NCI-H2029 (cell line): Measurements from ENCODE around the gene ZNRF1.
"Not testable (repeated sequence)": the region's sequence is repeated elsewhere in the genome, so short reads cannot be mapped to it uniquely, and the experiment has no call there.

ENCODE experiments used
- DNase-seq: peaks from one replicate; lab custom pipeline; 2025; lab: John Stamatoyannopoulos, UW

The ZNRF1 gene

DNA sequence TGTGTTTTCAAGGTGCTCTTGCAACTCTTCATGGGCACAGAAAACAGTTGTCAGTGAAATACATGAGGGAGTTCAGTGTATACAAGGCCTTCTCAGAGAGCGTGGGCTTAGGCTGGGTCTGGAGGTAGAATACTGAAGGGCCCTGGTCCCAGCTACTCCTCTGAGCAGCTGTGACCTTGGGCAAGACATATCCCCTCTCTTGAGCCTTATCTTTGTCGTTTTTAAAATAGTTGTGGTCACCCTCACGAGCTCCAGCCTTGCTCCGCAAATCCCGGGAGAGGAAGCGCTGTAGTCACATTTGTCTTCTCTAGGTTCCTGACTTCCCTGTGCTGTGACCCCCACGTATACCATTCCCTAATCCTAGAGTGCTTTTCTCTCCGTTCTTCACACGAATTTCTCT is 3.6 kb downstream of the ZNRF1 start:
- no peak for DNase-seq

DNA sequence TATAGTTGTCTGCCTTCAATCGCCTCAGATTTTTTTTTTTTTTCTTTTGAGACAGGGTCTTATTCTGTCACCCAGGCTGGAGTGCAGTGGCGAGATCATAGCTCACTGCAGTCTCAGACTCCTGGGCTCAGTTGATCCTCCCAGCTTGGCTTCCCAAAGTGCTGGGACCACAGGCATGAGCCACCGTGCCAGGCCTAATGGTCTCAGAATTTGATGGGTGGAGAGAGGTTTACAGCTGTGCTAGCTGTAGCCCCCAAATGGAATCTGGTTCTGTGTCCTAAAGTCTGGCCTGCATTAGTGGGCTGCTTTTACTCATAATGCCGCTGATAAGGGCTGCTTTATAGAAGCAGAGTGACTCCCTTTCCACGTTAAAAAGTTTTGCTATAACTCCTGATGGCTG is 5.1 kb downstream of the ZNRF1 start:
- no peak for DNase-seq

DNA sequence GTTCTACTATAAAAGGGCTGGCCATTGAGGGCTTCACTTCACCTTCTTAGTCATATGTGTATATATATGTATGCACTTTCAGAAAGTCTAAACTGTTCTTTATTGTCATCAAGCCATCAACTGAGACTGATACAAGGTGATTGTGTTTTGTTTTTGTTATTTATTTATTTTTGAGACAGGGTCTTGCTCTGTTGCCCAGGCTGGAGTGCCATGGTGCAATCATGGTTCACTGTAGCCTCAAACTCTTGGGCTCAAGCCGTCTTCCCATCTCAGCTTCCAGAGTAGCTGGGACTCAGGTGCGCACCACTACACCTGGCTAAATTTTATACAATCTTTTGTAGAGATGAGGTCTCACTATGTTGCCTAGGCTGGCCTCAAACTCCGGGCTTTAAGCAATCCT is 5.6 kb downstream of the ZNRF1 start:
- no peak for DNase-seq

DNA sequence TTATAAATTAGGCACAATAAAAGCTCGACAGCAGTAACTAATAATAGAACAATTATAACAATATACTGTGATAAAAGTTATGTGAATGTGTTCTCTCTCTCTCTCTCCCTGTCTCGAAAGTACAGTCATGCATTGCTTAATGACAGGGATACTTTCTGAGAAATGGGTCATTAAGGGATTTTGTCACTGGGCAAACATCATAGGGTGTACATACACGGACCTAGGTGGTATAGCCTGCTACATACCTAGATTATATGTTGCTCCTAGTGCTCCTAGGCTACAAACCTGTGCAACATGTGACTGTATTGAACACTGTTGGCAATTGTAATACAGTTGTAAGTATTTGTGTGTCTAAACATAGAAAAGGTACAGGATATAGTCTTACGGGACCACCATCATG is 6.9 kb downstream of the ZNRF1 start:
- DNase-seq, result no peak

DNA sequence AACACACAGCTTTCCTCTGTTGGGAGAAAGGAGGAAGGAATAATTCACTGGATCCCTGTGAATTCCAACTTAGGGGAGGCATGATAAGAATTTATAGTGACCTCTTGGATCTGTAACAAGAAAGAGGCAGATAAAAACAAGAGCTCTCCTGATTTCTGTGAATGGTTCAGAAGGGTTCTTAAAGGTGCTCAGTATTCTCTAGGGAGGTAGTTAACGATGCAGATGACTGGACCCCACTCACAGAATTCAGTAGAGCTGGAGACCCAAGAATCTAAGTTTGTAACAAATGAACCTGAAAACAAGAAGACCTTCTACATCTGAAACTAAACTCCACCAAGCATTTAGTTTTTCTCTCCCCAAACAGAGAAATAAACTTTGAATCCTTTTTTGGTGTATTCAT is 8.6 kb downstream of the ZNRF1 start:
- no peak for DNase-seq

DNA sequence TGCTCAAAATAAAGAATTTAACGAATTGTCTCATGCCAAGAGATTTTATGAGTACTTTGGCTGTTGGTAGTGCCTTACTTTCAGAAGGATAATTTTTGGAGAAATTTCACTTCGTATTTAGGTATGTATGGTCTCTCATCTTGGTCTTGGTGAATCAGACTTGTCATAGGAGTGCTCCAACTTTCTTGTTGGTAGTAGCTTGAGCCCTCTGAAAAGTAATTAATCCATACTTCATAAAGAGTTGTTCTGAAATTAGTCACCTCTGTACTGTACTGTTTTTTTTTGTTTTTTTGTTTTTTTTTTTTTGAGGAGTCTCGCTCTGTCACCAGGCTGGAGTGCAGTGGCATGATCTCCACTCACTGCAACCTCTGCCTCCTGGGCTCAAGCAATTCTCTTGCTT is 11.6 kb downstream of the ZNRF1 start:
- DNase-seq, result no peak

DNA sequence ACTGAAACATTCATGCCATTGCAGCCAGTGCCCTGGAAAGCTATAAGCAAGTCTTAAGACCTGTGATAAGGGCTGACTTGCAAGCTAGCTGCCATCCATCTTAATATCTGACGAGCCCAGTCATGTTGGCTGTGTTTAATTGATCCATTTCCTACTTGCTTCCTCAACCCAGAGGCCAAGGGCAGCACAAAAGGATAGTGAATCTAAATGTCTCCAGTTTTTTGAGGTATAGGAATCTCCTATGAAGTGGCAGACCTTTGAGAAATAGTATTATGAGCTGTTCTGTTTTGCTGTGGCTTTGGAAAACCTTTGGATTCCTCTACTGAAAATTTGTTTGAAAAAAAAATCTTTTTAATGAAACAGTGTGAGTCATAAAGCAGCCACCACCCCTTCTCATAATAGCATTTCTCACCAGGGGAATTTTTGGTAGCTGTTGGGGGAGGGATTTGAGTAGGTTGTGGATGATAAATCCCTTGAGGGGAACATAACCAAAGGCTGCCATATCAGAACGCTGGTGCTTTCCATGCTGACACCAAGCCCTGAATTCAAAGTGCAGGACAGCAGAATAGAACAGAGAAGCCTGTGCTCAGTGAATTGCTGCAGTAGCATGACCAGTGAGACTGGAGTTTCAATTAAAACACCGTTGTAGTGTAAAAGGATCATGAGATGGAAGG is 12.9 kb downstream of the ZNRF1 start:
- no peak for DNase-seq

DNA sequence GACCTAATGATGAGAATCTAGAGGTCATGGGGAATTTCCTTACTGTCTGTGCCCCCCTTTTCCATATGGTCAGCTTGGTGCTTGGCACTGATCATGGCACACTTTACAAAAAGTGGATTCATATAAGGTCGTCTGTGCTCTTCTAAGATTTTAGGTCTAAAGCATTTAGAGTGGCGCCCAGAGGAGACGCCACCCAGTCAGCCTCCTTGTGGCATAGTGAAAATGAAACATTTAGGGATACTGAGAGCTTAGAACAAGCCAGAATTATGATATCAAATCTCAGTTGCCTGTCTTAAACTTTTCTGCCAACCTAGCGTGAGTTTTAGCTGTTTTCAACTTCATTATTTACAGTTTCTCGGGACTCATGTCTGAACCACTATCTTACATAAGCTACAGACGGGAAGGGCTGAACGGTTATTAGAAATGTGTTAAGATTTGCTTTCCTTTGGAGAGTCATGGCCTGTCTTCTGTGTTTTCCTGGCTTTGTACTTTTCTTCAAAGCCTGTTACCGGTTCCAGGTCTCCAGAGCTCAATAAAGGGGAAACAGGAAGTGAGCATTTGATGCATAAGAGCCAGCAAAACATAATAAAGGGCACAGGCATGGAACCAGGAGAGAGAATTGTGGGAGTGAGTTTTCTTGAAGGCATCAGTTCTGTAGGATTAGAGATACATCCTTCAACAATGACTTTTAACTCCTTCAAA is 13.7 kb downstream of the ZNRF1 start:
- DNase-seq, result no peak

DNA sequence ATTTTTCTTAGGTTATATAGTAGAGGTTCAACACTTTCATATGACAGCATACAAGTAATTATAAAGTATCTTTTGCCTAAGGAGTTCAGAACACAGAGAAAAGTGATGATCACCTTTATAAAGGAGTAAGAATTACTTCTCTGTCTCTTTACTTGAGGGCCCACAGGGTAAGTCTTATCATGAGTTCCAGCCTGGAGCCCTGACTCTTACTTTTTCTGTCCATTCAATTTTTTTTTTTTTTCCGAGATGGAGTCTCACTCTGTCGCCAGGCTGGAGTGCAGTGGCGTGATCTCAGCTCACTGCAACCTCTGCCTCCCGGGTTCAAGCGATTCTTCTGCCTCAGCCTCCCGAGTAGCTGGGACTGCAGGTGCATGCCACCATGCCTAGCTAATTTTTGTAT is 14.3 kb downstream of the ZNRF1 start:
- not testable (repeated sequence) for DNase-seq

DNA sequence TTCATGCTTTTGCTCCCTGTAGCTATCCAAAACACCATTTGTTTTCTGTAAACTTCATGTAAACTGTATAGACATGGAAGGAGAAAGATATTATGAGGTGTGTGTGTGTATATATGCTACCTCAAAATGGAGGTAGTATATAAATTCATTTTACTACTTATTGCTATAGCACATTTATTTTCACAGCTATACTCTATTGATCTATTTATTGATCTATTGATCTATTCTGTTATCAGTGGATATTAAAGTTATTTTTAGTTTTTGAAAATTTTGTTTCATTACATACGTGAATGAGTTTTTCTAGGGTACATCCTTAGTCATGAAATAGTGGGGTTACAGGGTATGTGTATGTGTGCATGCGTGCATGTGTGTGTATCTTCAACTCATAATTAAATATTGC is 15.5 kb downstream of the ZNRF1 start:
- no peak for DNase-seq

DNA sequence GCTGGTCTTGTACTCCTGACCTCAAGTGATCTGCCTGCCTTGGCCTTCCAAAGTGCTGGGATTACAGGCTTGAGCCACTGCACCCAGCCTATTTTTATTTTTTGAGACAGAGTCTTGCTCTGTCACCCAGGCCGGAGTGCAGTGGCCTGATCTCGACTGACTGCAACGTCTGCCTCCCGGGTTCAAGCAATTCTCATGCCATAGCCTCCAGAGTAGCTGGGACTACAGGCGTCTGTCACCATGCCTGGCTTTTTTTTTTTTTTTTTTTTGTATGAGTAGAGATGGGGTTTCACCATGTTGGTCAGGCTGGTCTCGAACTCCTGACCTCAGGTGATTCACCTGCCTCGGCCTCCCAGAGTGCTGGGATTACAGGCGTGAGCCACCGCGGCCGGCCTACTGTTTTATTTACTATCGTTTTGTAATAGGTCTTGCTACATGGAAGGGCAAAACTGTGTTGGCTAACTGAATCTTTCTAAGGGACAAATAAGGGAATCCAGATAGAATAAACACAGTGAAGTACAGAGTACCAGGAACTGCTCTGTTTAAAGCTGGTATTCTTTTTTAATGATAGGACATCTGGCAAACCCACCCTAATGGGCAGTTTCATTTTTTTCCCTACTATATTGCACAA is 17.7 kb downstream of the ZNRF1 start:
- not testable (repeated sequence) for DNase-seq

DNA sequence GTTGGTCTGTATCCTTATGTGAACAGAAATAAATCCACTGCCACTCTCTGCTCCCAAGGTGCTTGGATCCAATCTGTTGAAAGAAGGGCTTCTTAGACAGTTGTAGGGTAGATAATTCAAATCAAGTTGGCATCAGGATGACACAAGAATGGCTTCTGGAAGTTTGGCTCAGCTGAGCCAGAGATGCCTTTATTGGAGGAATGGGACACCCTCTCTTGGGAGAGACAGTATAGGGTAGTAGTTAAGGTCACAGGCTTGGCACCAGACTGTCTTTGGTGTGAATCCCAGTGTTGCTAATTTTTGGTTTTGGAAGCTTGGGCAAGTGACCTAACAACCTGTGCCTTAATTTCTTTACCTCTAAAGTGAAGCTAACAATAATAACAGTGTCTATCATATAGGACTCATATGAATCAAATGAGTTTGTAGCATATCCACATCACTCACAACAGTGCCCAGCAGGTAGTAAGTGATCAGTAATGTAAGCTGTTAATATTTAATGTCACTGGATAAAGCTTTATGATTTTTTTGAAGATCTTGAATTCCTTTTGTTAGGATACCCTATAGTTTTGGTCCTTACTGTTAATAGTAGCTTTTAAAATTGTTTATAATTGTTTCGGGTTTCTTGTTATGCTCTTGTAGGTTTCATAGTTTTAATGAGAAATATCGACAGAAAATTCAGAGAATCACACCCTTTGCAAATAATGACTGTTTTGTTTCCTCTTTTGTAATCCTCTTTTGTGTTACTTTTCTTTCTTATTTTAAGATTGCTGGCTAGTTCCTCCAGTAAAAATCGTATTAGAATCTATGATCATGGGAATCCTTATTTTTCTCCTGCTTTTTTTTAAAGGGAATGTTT is 19.1 kb downstream of the ZNRF1 start:
- DNase-seq, result no peak

DNA sequence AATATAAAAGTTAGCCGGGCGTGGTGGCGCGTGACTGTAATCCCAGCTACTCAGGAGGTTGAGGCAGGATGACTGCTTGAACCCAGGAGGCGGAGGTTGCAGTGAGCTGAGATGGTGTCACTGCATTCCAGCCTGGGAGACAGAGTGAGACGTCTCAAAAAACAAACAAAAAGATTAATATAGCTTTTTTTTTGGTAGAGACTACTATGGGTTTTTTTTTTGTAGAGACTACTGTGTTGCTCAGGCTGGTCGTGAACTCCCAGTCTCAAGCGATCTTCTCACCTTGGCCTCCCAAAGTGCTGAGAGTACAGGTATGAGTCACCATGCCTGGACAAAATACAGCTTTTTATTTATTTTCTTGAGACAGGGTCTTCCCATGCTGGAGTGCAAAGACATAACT is 20.2 kb downstream of the ZNRF1 start:
- DNase-seq, result no peak

DNA sequence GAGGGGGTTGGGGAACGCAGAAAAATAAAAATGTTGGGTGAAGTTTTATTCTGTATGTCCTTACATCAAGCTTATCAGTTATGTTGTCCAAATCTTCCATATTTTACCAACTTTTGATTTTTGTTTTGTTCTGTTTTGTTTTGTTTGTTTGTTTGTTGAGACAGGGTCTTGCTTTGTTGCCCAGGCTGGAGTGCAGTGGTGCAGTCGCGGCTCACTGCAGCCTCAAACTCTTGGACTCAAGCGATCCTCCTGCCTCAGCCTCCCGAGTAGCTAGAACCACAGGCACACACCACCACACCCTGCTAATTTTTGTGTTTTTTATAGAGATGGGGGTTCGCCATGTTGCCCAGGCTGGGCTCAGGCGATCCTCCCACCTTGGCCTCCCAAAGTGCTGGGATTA is 20.8 kb downstream of the ZNRF1 start:
- DNase-seq, result no peak

DNA sequence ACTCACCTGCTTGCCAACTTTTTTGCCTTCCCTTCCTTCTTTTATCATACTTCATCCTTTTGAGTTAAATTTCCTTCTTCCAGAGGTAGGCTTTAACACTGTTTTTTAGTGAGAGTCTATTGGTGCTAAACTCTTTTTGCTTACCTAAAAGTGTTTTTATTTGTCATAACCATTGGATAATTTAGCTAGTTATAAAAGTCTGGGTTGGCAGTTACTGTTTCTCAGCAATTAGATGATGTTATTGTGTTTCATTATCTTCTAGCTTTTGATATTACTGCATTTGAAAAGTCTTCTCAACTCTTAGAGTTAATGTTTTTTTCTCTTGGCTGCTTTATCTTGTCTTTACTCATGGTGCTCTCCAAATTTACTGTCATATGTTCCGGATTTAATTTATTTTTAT is 22.6 kb downstream of the ZNRF1 start:
- DNase-seq, result no peak

DNA sequence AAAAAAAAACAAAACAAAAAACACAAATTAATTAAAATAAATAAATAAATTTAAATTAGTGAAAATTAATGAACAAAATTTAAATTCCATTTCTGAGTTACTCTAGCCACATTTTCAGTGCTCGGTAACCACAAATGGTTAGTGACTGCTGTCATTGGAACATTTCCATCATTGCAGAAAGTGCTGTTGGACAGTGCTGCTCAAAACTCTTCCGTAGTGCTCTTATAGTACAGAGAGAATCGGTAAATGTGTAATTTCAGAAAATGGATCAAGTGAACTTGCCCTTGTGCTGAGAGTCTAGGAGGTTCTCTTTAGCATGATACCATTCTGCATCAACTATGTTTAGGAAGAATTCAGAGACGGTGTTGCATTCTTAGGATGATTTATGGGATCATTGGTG is 23.7 kb downstream of the ZNRF1 start:
- no peak for DNase-seq

DNA sequence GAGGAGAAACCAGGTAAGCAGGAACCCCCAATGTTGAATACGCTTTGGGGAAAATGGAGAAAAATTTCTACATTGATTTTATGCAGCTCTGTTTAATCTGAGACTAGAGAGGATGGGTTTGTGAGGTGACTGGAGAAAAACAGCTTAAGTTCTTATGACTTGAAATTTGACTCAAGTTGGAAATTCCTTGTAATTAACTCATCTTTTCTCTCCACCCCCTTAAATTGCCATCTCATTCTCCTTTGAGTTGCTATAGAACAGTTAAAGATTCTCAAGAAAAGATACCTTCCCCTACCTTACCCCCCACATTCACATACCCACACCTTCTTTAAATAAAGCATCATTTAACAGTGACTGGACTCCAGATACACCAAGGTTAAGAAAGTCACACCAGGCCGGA is 24.2 kb downstream of the ZNRF1 start:
- DNase-seq, result no peak

DNA sequence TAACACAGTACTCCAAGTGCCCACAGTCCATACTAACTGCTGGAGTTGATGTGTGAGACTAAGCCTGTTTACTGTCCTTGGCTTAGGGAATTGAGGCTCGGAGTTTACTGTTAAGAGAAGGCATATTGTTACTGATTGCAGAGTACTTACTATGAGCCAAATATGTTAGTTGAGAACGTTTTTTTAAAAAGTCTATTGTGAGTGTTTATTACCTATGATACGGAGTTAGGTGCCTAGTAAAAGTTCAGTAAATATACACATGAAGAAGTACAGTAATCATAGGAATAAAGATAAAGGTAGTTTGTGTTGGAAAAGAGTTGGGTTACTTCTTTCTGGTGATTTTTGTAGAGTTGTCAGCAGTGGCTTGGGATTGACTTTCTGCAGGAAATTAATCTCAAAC is 25.4 kb downstream of the ZNRF1 start:
- no peak for DNase-seq

DNA sequence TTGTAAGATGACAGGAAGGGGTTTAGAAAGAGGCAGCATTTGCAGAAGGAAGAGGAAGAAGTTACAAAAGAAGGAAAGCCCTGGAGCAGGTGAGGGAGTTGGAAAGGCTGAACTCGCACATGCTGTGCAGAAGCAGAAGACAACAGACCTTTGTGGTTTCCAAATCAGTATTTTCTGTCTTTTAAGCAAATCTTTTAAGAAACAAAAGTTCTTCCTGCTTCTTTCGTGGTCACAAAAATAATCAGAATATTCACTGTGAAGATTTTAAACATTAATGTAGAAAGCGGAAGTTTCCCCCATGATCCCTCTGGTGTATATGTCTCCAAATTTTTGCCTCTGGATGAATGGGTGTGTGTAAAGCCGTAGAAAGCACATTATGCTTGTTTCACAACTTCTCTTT is 25.8 kb downstream of the ZNRF1 start:
- no peak for DNase-seq

DNA sequence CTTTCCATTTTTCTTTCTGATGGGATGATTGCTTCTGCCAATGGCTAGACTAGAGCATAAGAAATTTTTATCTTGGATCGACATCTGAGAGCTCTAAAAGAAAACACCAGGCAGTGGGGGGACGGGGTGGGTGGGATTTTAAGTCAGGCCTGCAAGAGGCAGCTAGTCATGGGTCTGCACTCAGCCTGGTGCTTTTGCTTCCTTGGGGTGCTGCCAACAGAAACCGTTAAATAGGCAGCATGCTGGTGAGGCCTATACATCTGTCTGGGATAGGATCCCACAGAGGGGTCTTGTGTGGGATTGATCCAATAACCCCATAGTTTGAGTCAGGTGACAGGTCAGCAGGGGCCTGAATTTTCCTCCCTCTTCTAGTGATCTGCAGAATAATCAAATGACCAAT is 26.9 kb downstream of the ZNRF1 start:
- DNase-seq, result no peak

DNA sequence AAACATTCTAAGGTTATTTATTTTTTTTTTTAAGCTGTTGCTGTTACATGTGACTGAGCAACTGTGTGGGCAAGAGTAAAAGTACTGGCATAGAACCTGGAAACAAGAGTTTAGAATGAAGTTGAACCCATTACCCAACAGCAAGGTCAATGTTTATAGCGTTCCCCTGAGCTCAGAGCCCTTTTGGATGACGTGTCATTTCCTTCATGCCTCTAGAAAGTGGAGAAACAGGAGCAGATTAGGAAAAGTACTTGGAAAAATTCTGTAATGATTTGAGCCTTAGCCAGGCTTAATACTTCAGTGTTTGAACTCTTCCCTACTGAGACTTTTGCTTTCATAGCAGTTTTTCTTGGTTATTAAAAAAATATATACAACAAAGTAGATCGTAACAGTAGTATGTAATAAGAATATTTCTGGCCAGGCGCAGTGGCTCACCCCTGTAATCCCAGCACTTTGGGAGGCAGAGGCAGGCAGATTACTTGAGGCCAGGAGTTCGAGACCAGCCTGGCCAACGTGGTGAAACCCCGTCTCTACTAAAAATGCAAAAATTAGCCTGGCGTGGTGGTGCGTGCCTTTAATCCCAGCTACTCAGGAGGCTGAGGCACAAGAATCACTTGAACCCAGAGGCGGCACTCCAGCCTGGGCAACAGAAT is 27.5 kb downstream of the ZNRF1 start:
- not testable (repeated sequence) for DNase-seq

DNA sequence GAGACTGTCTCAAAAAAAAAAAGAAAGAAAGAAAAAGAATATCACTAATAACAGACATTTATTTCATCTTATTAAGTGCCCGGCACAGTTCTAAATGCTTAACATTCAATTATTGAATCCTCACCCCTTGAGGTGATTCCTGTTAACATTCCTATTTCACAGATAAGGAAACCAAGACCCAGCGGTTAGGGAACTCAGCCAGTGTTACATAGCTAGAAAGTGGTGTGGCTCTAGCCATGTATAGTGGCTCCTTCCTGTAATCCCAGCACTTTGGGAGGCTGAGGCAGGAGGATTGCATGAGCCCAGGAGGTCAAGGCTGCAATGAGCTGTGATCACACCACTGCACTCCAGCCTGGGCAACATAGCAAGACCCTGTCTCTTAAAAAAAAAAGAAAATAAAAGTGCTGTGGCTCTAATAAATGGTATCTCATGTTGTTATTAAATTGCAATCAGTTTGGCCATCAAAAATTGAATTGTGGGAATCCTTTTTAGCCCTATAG is 28.1 kb downstream of the ZNRF1 start:
- no peak for DNase-seq
